Measurements from ENCODE around the gene ZNF684. TPM values are rescaled to one million over a fixed set of nuclear protein-coding genes. Genes with fewer than 3 reads are reported as not detected.

The ZNF684 gene
- total and polyA plus RNA-seq, 9 of the 15 experiments (the other 6 are each of a cell fraction or from before 2014, with no cell fraction given): 4.8 to 8.8 (median 5.5) TPM

GRCh38 chr1:40531381-40532061 lies at the start of gene ZNF684 (continued):
- no peak for TF ChIP-seq IRF1 (CRISPR knock-in tag; IDR thresholded peaks at IDR 0.05; ENCODE audit: borderline replicate concordance)
- peak; percentile 72 for TF ChIP-seq PKNOX1 (IDR thresholded peaks at IDR 0.05)
- peak; percentile 94 for TF ChIP-seq L3MBTL2 (IDR thresholded peaks at IDR 0.05)
- peak; percentile 86 for TF ChIP-seq RBFOX2 (IDR thresholded peaks at IDR 0.05; ENCODE audit: low read depth, low read length)
- no peak for TF ChIP-seq SNRNP70 (optimal IDR thresholded peaks at IDR 0.05; ENCODE audit: low read depth, low read length)
- TF ChIP-seq, protein P1, sequence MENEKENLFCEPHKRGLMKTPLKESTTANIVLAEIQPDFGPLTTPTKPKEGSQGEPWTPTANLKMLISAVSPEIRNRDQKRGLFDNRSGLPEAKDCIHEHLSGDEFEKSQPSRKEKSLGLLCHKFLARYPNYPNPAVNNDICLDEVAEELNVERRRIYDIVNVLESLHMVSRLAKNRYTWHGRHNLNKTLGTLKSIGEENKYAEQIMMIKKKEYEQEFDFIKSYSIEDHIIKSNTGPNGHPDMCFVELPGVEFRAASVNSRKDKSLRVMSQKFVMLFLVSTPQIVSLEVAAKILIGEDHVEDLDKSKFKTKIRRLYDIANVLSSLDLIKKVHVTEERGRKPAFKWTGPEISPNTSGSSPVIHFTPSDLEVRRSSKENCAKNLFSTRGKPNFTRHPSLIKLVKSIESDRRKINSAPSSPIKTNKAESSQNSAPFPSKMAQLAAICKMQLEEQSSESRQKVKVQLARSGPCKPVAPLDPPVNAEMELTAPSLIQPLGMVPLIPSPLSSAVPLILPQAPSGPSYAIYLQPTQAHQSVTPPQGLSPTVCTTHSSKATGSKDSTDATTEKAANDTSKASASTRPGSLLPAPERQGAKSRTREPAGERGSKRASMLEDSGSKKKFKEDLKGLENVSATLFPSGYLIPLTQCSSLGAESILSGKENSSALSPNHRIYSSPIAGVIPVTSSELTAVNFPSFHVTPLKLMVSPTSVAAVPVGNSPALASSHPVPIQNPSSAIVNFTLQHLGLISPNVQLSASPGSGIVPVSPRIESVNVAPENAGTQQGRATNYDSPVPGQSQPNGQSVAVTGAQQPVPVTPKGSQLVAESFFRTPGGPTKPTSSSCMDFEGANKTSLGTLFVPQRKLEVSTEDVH (IDR thresholded peaks at IDR 0.05; ENCODE audit: low read depth, partially characterized antibody): peak; percentile 86
- TF ChIP-seq ZNF274 (IDR thresholded peaks at IDR 0.05; ENCODE audit: borderline replicate concordance, low read depth, low read length): no peak
- no peak for TF ChIP-seq ZNF184 (CRISPR knock-in tag; IDR thresholded peaks at IDR 0.05)
- TF ChIP-seq RBM14 (IDR thresholded peaks at IDR 0.05; ENCODE audit: borderline replicate concordance, insufficient read depth, low read depth, low read length): no peak
- TF ChIP-seq TRIM24 (IDR thresholded peaks at IDR 0.05): no peak
- no peak for TF ChIP-seq ELF4 (CRISPR knock-in tag; IDR thresholded peaks at IDR 0.05)
- TF ChIP-seq, protein P2, sequence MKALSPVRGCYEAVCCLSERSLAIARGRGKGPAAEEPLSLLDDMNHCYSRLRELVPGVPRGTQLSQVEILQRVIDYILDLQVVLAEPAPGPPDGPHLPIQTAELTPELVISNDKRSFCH (CRISPR knock-in tag; IDR thresholded peaks at IDR 0.05): no peak
- TF ChIP-seq, protein P2 (tag; IDR thresholded peaks at IDR 0.05): no peak
- TF ChIP-seq ATF4 (CRISPR knock-in tag; IDR thresholded peaks at IDR 0.05): no peak
- TF ChIP-seq SREBF1 (IDR thresholded peaks at IDR 0.05; ENCODE audit: borderline replicate concordance, low read depth, low read length): 0 out of 2 replicates have a peak, but pooled peaks have one; percentile 13
- TF ChIP-seq TOE1 (IDR thresholded peaks at IDR 0.05; ENCODE audit: borderline replicate concordance): no peak
- peak; percentile 79; the same call in 1 of the 2 replicates for TF ChIP-seq TOE1 (CRISPR knock-in tag; IDR thresholded peaks at IDR 0.05; ENCODE audit: borderline replicate concordance, low read depth)
- TF ChIP-seq ARHGAP35 (IDR thresholded peaks at IDR 0.05; ENCODE audit: partially characterized antibody): no peak
- TF ChIP-seq HOXB6 (CRISPR knock-in tag; IDR thresholded peaks at IDR 0.05; ENCODE audit: borderline replicate concordance): no peak
- TF ChIP-seq CHD4 (IDR thresholded peaks at IDR 0.05; ENCODE audit: insufficient read depth, insufficient replicate concordance, low read depth, low read length, poor library complexity, severe bottlenecking): no peak
- TF ChIP-seq NR1H2 (CRISPR knock-in tag; IDR thresholded peaks at IDR 0.05): no peak
- TF ChIP-seq HEY1 (CRISPR knock-in tag; IDR thresholded peaks at IDR 0.05; ENCODE audit: borderline replicate concordance): no peak
- TF ChIP-seq ZKSCAN1 (IDR thresholded peaks at IDR 0.05; ENCODE audit: low read depth, low read length): peak; percentile 100

Measured in K562 (cell line).